Epidermal melanocyte (primary cell): ENCODE data around the gene PIH1D2.
"Not testable (repeated sequence)": the region's sequence is repeated elsewhere in the genome, so short reads cannot be mapped to it uniquely, and the experiment has no call there.

Source experiments
- DNase-seq: peaks from one replicate; pipeline ENCODE4 v3.0.0; 2011; ENCODE audit warnings: low spot score; ENCODE audit not compliant: insufficient read length

The PIH1D2 gene

GRCh38 chr11:112073941-112074811 is at the start of gene PIH1D2, which contains the start of gene NKAPD1:
TSS of gene PIH1D2 (minus strand) at chr11:112074017. CDS start at chr11:112073174, 843 bp downstream.
TSS of gene NKAPD1 (plus strand) at chr11:112074299. CDS start at chr11:112075575, 1,276 bp downstream.
- DNase-seq, result peak; percentile 81

GRCh38 chr11:112123129-112123528 is 49.3 kb upstream of the PIH1D2 start:
- DNase-seq, result no peak

GRCh38 chr11:112121981-112122615 is 48.3 kb upstream of the PIH1D2 start:
- DNase-seq, result no peak

GRCh38 chr11:112118176-112118575 is 44.4 kb upstream of the PIH1D2 start:
- no peak for DNase-seq

- no peak for DNase-seq
Measured at GRCh38 chr11:112115386-112115785, 41.6 kb upstream of the PIH1D2 start.

- DNase-seq, result no peak
Measured at GRCh38 chr11:112114460-112114859, 40.6 kb upstream of the PIH1D2 start.

GRCh38 chr11:112113539-112114457 is 40.0 kb upstream of the PIH1D2 start:
- DNase-seq, result peak; percentile 45

GRCh38 chr11:112106070-112106469 is 32.3 kb upstream of the PIH1D2 start:
- DNase-seq, result no peak

- no peak for DNase-seq
Measured at GRCh38 chr11:112103446-112103845, 29.6 kb upstream of the PIH1D2 start.

- DNase-seq, result no peak
Measured at GRCh38 chr11:112100462-112100861, 26.6 kb upstream of the PIH1D2 start.

- DNase-seq, result no peak
Measured at GRCh38 chr11:112097734-112098528, 24.1 kb upstream of the PIH1D2 start.

- DNase-seq, result no peak
Measured at GRCh38 chr11:112096194-112096593, 22.4 kb upstream of the PIH1D2 start.

GRCh38 chr11:112095302-112095701 is 21.5 kb upstream of the PIH1D2 start:
- not testable (repeated sequence) for DNase-seq

- DNase-seq, result no peak
Measured at GRCh38 chr11:112087212-112087611, 13.4 kb upstream of the PIH1D2 start.

- DNase-seq, result peak; percentile 90
Measured at GRCh38 chr11:112086422-112087191, 12.8 kb upstream of the PIH1D2 start, which contains the start of the genes SDHD and TIMM8B. TSS of gene SDHD (plus strand) at chr11:112086873. CDS start at chr11:112086908, 35 bp downstream. TSS of gene TIMM8B (minus strand) at chr11:112086756. CDS start at chr11:112086723, 33 bp downstream.

- no peak for DNase-seq
Measured at GRCh38 chr11:112085822-112086421, 12.1 kb upstream of the PIH1D2 start.

GRCh38 chr11:112082729-112083128 is 8.9 kb upstream of the PIH1D2 start:
- DNase-seq, result no peak

- DNase-seq, result no peak
Measured at GRCh38 chr11:112062923-112063322, 10.9 kb downstream of the PIH1D2 start.

GRCh38 chr11:112058103-112058502 is 15.7 kb downstream of the PIH1D2 start:
- no peak for DNase-seq
